Ureter (tissue), 1 donor: ENCODE results near the gene NGRN. TPM values are rescaled to one million over a fixed set of nuclear protein-coding genes. Genes with fewer than 3 reads are reported as not detected.

Experiments
- DNase-seq: peaks from one replicate; pipeline ENCODE4 v3.0.0-alpha.2; 2020; ENCODE audit warnings: low spot score
- total RNA-seq: library from RNA; stranded (reverse); gene quantifications from one replicate; pipeline ENCODE4 v1.2.4, GENCODE V29; 2023
- donor health status: DM: yes; HTN: yes; CAD: no.

Gene NGRN
- total RNA-seq, 1 donor from 2014 or later, result 98.5 TPM

GRCh38 chr15:90318591-90318990 is 53.1 kb downstream of the NGRN start:
- DNase-seq, result no peak

- peak; percentile 82 for DNase-seq
These were observed 54.8 kb downstream of the NGRN start for GRCh38 chr15:90320062-90320884.

DNA sequence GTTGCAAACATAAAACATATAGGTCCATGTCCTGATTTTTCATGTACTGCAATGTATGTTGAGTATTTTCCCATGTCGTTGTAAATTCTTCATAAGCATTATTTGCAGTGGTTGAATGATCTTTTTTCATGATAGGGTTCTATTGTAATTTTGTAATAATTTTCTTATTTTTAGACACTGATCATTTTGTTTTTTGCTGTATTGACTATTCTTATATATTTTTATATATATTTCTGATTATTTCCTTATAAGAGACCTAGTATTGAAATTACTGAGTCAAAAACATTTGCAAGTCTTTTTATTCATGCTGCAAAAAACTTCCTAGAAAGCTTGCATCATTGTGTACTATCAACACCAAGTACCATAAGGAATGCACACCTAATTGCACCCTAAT is 55.4 kb downstream of the NGRN start:
- no peak for DNase-seq

Other genes starting within 250 kb of the NGRN start
- 65.2 TPM for gene IDH2, start 163.2 kb upstream of the NGRN start, total RNA-seq
- gene SEMA4B, start 64.3 kb upstream of the NGRN start, total RNA-seq, result 183 TPM
- gene CIB1, start 31.7 kb upstream of the NGRN start, total RNA-seq, result 104 TPM
- 16.9 TPM for gene GDPGP1, start 31.5 kb upstream of the NGRN start, total RNA-seq
- 0.36 TPM for gene TTLL13, start 16.1 kb upstream of the NGRN start, total RNA-seq
- 8.9 TPM for gene ZNF774, start 86.6 kb downstream of the NGRN start, total RNA-seq
- 260 TPM for gene IQGAP1, start 122.6 kb downstream of the NGRN start, total RNA-seq